Mucosa of stomach (tissue), 1 donor: Measurements from ENCODE around the gene BAG1.

ENCODE experiments used
- H3K27me3 ChIP-seq: one replicate; pipeline ENCODE4 v1.7.0; 2013; ENCODE audit warnings: mild to moderate bottlenecking, low read length; ENCODE audit not compliant: control insufficient read depth, insufficient read depth
- H3K36me3 ChIP-seq: one replicate; pipeline ENCODE4 v1.7.0; 2013; ENCODE audit warnings: low read length; ENCODE audit not compliant: control insufficient read depth, insufficient read depth
- H3K4me1 ChIP-seq: one replicate; pipeline ENCODE4 v1.7.0; 2013; ENCODE audit warnings: mild to moderate bottlenecking, low read length; ENCODE audit not compliant: control insufficient read depth, insufficient read depth
- H3K4me3 ChIP-seq: one replicate; pipeline ENCODE4 v1.7.0; 2013; ENCODE audit warnings: low read length
- H3K9ac ChIP-seq: one replicate; pipeline ENCODE4 v1.7.0; 2013; ENCODE audit warnings: mild to moderate bottlenecking, low read length, moderate library complexity
- H3K9me3 ChIP-seq: one replicate; pipeline ENCODE4 v1.7.0; 2013; ENCODE audit warnings: mild to moderate bottlenecking, low read length, moderate library complexity; ENCODE audit not compliant: control insufficient read depth
- donor health status: Pancreatic carcinoma.

The BAG1 gene

GRCh38 chr9:33272061-33272460 is 7.6 kb upstream of the BAG1 start:
- peaks cover 10% of the 10 kb centered on the region for H3K4me1 ChIP-seq
- H3K9me3 ChIP-seq = no peaks in the 10 kb centered on the region
- no peaks in the 10 kb centered on the region for H3K27me3 ChIP-seq
- H3K36me3 ChIP-seq = no peaks in the 10 kb centered on the region
- H3K9ac ChIP-seq = no peak overlapping the region
- no peak overlapping the region for H3K4me3 ChIP-seq

GRCh38 chr9:33270146-33270545 is 5.6 kb upstream of the BAG1 start:
- Histone ChIP-seq H3K4me1 (peaks cover 18% of the 10 kb centered on the region), H3K4me3 (no peak overlapping the region), H3K27me3 (no peaks in the 10 kb centered on the region), H3K9ac (no peak overlapping the region), H3K36me3 (no peaks in the 10 kb centered on the region), H3K9me3 (no peaks in the 10 kb centered on the region)

GRCh38 chr9:33267151-33267767 is 2.8 kb upstream of the BAG1 start:
- peaks cover 18% of the 10 kb centered on the region for H3K4me1 ChIP-seq
- no peak overlapping the region for H3K4me3 ChIP-seq
- H3K27me3 ChIP-seq = no peaks in the 10 kb centered on the region
- no peaks in the 10 kb centered on the region for H3K9me3 ChIP-seq
- no peak overlapping the region for H3K9ac ChIP-seq
- no peaks in the 10 kb centered on the region for H3K36me3 ChIP-seq

GRCh38 chr9:33265211-33265865 is 830 bp upstream of the BAG1 start:
- Histone ChIP-seq H3K4me3 (peak overlapping the region; percentile 95), H3K9me3 (no peaks in the 10 kb centered on the region), H3K4me1 (peaks cover 9% of the 10 kb centered on the region), H3K9ac (peak overlapping the region; percentile 90), H3K27me3 (no peaks in the 10 kb centered on the region), H3K36me3 (no peaks in the 10 kb centered on the region)

GRCh38 chr9:33264003-33264472 is 470 bp downstream of the BAG1 start:
- Histone ChIP-seq H3K9me3 (no peaks in the 10 kb centered on the region), H3K4me3 (peak overlapping the region; percentile 81), H3K9ac (peak overlapping the region; percentile 98), H3K27me3 (no peaks in the 10 kb centered on the region), H3K4me1 (peaks cover 9% of the 10 kb centered on the region), H3K36me3 (no peaks in the 10 kb centered on the region)

GRCh38 chr9:33263131-33264002 is 1.1 kb downstream of the BAG1 start:
- no peaks in the 10 kb centered on the region for H3K36me3 ChIP-seq
- no peaks in the 10 kb centered on the region for H3K9me3 ChIP-seq
- H3K27me3 ChIP-seq = no peaks in the 10 kb centered on the region
- H3K9ac ChIP-seq = peak overlapping the region; percentile 98
- H3K4me3 ChIP-seq = peak overlapping the region; percentile 81
- H3K4me1 ChIP-seq = peaks cover 9% of the 10 kb centered on the region

- H3K4me3 ChIP-seq = no peak overlapping the region
- H3K27me3 ChIP-seq = no peaks in the 10 kb centered on the region
- peaks cover 15% of the 10 kb centered on the region for H3K36me3 ChIP-seq
- no peaks in the 10 kb centered on the region for H3K9me3 ChIP-seq
- H3K9ac ChIP-seq = no peak overlapping the region
- peaks cover 2% of the 10 kb centered on the region for H3K4me1 ChIP-seq
These were observed 4.1 kb downstream of the BAG1 start for GRCh38 chr9:33260372-33260771.

- Histone ChIP-seq H3K4me1 (no peaks in the 10 kb centered on the region), H3K9me3 (no peaks in the 10 kb centered on the region), H3K27me3 (no peaks in the 10 kb centered on the region), H3K4me3 (no peak overlapping the region), H3K9ac (no peak overlapping the region), H3K36me3 (peaks cover 30% of the 10 kb centered on the region)
These were observed 7.2 kb downstream of the BAG1 start for GRCh38 chr9:33257276-33257675.

GRCh38 chr9:33256236-33256635 is 8.3 kb downstream of the BAG1 start:
- Histone ChIP-seq H3K4me3 (no peak overlapping the region), H3K4me1 (no peaks in the 10 kb centered on the region), H3K9me3 (no peaks in the 10 kb centered on the region), H3K36me3 (peaks cover 30% of the 10 kb centered on the region), H3K9ac (no peak overlapping the region), H3K27me3 (no peaks in the 10 kb centered on the region)

GRCh38 chr9:33255471-33255870 is 9.0 kb downstream of the BAG1 start:
- no peak overlapping the region for H3K4me3 ChIP-seq
- H3K9me3 ChIP-seq = no peaks in the 10 kb centered on the region
- no peak overlapping the region for H3K9ac ChIP-seq
- H3K36me3 ChIP-seq = peaks cover 30% of the 10 kb centered on the region
- no peaks in the 10 kb centered on the region for H3K27me3 ChIP-seq
- H3K4me1 ChIP-seq = no peaks in the 10 kb centered on the region

GRCh38 chr9:33255014-33255413 is 9.5 kb downstream of the BAG1 start:
- Histone ChIP-seq H3K9me3 (no peaks in the 10 kb centered on the region), H3K9ac (no peak overlapping the region), H3K27me3 (no peaks in the 10 kb centered on the region), H3K36me3 (peaks cover 30% of the 10 kb centered on the region), H3K4me3 (no peak overlapping the region), H3K4me1 (no peaks in the 10 kb centered on the region)

- H3K4me3 ChIP-seq = no peak overlapping the region
- H3K36me3 ChIP-seq = peaks cover 30% of the 10 kb centered on the region
- H3K27me3 ChIP-seq = no peaks in the 10 kb centered on the region
- no peak overlapping the region for H3K9ac ChIP-seq
- no peaks in the 10 kb centered on the region for H3K4me1 ChIP-seq
- H3K9me3 ChIP-seq = no peaks in the 10 kb centered on the region
These were observed 10.3 kb downstream of the BAG1 start for GRCh38 chr9:33254211-33254610.
